OCI-LY7 (cell line): ENCODE data around the gene GIMD1.

ENCODE experiments used
- EZH2phosphoT487 ChIP-seq: fragments of 200-600 bp; sonication (generic); IDR thresholded peaks from 2 replicates; pipeline ENCODE4 v1.6.1; 2018; ENCODE audit warnings: low read depth, borderline replicate concordance, mild to moderate bottlenecking, mixed run types, antibody characterized with exemption, low read length, moderate library complexity, mixed read lengths
- TF ChIP-seq, protein P1 (sequence below): fragments of 200-600 bp; sonication (generic); conservative IDR thresholded peaks from 2 replicates; pipeline ENCODE4 v1.5.1; 2014; ENCODE audit warnings: mild to moderate bottlenecking, antibody characterized with exemption, low read length, moderate library complexity, mixed read lengths

DNA sequence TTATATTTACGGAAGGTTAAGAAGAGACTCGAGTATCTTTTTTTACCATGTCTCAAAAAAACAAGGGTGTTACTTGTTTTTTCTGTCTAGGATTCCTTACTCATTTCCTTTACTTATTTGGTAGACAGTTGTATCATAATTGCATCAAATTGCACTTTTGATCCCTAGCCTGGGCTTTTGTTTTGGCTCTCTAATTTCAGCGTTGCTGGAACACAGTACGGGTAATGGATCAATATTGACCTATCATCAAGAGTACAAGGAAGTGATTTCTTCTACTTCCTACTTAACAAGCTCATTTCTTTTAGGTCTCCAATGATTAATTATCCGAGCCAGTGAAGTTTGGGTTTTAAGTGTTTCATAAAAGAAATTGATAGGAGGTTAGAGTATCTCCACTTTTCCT lies 35.4 kb downstream of the GIMD1 start:
- TF ChIP-seq, protein P1, sequence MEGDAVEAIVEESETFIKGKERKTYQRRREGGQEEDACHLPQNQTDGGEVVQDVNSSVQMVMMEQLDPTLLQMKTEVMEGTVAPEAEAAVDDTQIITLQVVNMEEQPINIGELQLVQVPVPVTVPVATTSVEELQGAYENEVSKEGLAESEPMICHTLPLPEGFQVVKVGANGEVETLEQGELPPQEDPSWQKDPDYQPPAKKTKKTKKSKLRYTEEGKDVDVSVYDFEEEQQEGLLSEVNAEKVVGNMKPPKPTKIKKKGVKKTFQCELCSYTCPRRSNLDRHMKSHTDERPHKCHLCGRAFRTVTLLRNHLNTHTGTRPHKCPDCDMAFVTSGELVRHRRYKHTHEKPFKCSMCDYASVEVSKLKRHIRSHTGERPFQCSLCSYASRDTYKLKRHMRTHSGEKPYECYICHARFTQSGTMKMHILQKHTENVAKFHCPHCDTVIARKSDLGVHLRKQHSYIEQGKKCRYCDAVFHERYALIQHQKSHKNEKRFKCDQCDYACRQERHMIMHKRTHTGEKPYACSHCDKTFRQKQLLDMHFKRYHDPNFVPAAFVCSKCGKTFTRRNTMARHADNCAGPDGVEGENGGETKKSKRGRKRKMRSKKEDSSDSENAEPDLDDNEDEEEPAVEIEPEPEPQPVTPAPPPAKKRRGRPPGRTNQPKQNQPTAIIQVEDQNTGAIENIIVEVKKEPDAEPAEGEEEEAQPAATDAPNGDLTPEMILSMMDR: no peak
- no peak for TF ChIP-seq EZH2phosphoT487
